Smooth muscle cell (in vitro differentiated cells): Measurements from ENCODE around the gene KANSL1L. TPM values are rescaled to one million over a fixed set of nuclear protein-coding genes. Genes with fewer than 3 reads are reported as not detected.

ENCODE experiments used
- DNase-seq: peaks from one replicate; lab custom pipeline; 2025; ENCODE audit not compliant: unreplicated experiment; lab: John Stamatoyannopoulos, UW
- H2AFZ ChIP-seq: fragments of 200-600 bp; sonication (generic); 2 replicates; pipeline ENCODE4 v1.6.0; 2016; ENCODE audit warnings: antibody characterized with exemption, low read depth, mild to moderate bottlenecking
- H3F3A ChIP-seq: fragments of 200-600 bp; sonication (generic); 2 replicates; pipeline ENCODE4 v1.6.0; 2017; ENCODE audit warnings: antibody characterized with exemption, low read depth
- H3K27ac ChIP-seq: fragments of 200-600 bp; sonication (generic); 2 replicates; pipeline ENCODE4 v1.5.1; 2016; ENCODE audit warnings: low read depth, mild to moderate bottlenecking
- H3K27me3 ChIP-seq: fragments of 200-600 bp; sonication (generic); 2 replicates; pipeline ENCODE4 v1.6.1; 2016; ENCODE audit warnings: low read depth, mild to moderate bottlenecking
- H3K36me3 ChIP-seq: fragments of 200-600 bp; sonication (generic); 2 replicates; pipeline ENCODE4 v1.5.1; 2016; ENCODE audit warnings: low read depth
- H3K4me1 ChIP-seq: fragments of 200-600 bp; sonication (generic); 2 replicates; pipeline ENCODE4 v1.5.1; 2016; ENCODE audit warnings: low read depth
- H3K4me2 ChIP-seq: fragments of 200-600 bp; sonication (generic); 2 replicates; pipeline ENCODE4 v1.6.0; 2016; ENCODE audit warnings: mild to moderate bottlenecking
- H3K4me3 ChIP-seq: fragments of 200-600 bp; sonication (generic); 2 replicates; pipeline ENCODE4 v1.5.1; 2016; ENCODE audit warnings: mild to moderate bottlenecking
- H3K79me2 ChIP-seq: fragments of 200-600 bp; sonication (generic); 2 replicates; pipeline ENCODE4 v1.6.0; 2016; ENCODE audit warnings: low read depth, mild to moderate bottlenecking
- H3K9ac ChIP-seq: fragments of 200-600 bp; sonication (generic); 2 replicates; pipeline ENCODE4 v1.6.0; 2016; ENCODE audit warnings: low read depth
- H3K9me3 ChIP-seq: fragments of 200-600 bp; sonication (generic); replicated peaks from 2 replicates; pipeline ENCODE4 v1.5.1; 2016; ENCODE audit warnings: low read depth
- H4K20me1 ChIP-seq: fragments of 200-600 bp; sonication (generic); 2 replicates; pipeline ENCODE4 v1.6.0; 2016; ENCODE audit warnings: low read depth
- WGBS: methylation state at CpG from one replicate; pipeline ENCODE4 v1.1.7; 2016; ENCODE audit warnings: low lambda C conversion rate; 5-methylcytosine and 5-hydroxymethylcytosine counted together
- polyA plus RNA-seq: library from polyadenylated mRNA; unstranded; fragments of >200 nt; fragmentation: Nextera tagmentation; extraction: Ambion mirVana; gene quantifications from 2 replicates; pipeline ENCODE4 v1.2.1, GENCODE V29; 2016
- total RNA-seq: library from RNA; depleted of rRNA; stranded (reverse); fragments of >200 nt; gene quantifications from 2 replicates; pipeline ENCODE4 v1.2.3, GENCODE V29; 2014
- TF ChIP-seq, protein P1 (sequence below): fragments of 200-600 bp; sonication (generic); IDR thresholded peaks from 2 replicates; pipeline ENCODE4 v1.5.1; 2017; ENCODE audit warnings: borderline replicate concordance, mild to moderate bottlenecking, antibody characterized with exemption; ENCODE audit not compliant: insufficient read depth, poor library complexity, severe bottlenecking

KANSL1L gene
- total and polyA plus RNA-seq, 2 experiments from 2014 or later, result 3.6 to 27.0 TPM

DNA sequence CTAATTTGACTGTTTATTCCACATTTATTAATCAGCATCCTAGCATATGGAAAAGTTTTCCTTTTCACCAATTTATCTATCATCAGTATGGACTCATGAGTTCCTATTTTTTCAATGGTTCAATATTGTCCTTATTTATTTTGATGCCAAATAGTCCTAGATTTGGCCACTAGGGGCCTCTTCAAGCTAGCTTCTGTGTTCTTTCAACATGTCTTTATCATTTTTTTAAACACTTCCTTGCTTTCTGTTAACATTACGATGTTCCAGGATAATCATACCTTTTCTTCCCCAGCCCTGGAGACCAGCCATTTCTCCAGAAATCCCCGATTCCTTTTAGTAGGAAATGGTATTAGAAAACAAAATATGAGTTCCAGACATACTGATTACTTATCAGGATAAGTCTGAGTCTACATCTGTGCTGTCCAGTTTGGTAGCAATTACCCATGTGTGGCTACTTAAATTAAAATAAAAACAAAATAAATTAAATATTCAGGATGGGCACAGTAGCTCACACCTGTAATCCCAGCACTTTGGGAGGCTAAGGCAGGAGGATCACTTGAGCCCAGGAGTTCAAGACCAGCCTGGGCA, 98.2 kb downstream of the KANSL1L start:
- no peak overlapping the region for H2AFZ ChIP-seq
- no peak overlapping the region for H3K4me3 ChIP-seq
- H3K4me2 ChIP-seq, result no peak overlapping the region

GRCh38 chr2:210072493-210072892, 98.7 kb downstream of the KANSL1L start:
- Histone ChIP-seq H3K9ac (no peak overlapping the region), H3K9me3 (no peaks in the 10 kb centered on the region), H3K4me2 (no peak overlapping the region), H3K27ac (no peak overlapping the region), H2AFZ (no peak overlapping the region), H3K36me3 (no peaks in the 10 kb centered on the region), H3F3A (no peaks in the 10 kb centered on the region), H3K4me3 (no peak overlapping the region), H3K27me3 (no peaks in the 10 kb centered on the region), H3K79me2 (no peaks in the 10 kb centered on the region), H4K20me1 (no peaks in the 10 kb centered on the region), H3K4me1 (no peaks in the 10 kb centered on the region)
- DNase-seq, result no peak
- TF ChIP-seq, protein P1, sequence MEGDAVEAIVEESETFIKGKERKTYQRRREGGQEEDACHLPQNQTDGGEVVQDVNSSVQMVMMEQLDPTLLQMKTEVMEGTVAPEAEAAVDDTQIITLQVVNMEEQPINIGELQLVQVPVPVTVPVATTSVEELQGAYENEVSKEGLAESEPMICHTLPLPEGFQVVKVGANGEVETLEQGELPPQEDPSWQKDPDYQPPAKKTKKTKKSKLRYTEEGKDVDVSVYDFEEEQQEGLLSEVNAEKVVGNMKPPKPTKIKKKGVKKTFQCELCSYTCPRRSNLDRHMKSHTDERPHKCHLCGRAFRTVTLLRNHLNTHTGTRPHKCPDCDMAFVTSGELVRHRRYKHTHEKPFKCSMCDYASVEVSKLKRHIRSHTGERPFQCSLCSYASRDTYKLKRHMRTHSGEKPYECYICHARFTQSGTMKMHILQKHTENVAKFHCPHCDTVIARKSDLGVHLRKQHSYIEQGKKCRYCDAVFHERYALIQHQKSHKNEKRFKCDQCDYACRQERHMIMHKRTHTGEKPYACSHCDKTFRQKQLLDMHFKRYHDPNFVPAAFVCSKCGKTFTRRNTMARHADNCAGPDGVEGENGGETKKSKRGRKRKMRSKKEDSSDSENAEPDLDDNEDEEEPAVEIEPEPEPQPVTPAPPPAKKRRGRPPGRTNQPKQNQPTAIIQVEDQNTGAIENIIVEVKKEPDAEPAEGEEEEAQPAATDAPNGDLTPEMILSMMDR, result no peak
- WGBS, result 85% methylated on average over 5 of the region's 5 CpGs

More for the DNA sequence above, 98.2 kb downstream of the KANSL1L start:
- Histone ChIP-seq H3F3A (no peaks in the 10 kb centered on the region), H3K36me3 (no peaks in the 10 kb centered on the region), H3K9ac (no peak overlapping the region), H3K9me3 (no peaks in the 10 kb centered on the region), H3K79me2 (no peaks in the 10 kb centered on the region), H3K27ac (no peak overlapping the region), H3K4me1 (no peaks in the 10 kb centered on the region), H4K20me1 (no peaks in the 10 kb centered on the region), H3K27me3 (no peaks in the 10 kb centered on the region)
- no peak for DNase-seq
- TF ChIP-seq, protein P1, result peak; percentile 61
- 39% methylated on average over 2 of the region's 2 CpGs for WGBS

GRCh38 chr2:210063306-210063705, 107.9 kb downstream of the KANSL1L start:
- WGBS, result 98% methylated on average over 2 of the region's 2 CpGs

More at GRCh38 chr2:210063306-210063705, 107.9 kb downstream of the KANSL1L start:
- Histone ChIP-seq H2AFZ (no peak overlapping the region), H3F3A (no peaks in the 10 kb centered on the region), H3K36me3 (no peaks in the 10 kb centered on the region), H3K27ac (no peak overlapping the region), H3K9ac (no peak overlapping the region), H3K27me3 (no peaks in the 10 kb centered on the region), H3K9me3 (no peaks in the 10 kb centered on the region), H3K4me2 (no peak overlapping the region), H3K4me1 (no peaks in the 10 kb centered on the region), H4K20me1 (no peaks in the 10 kb centered on the region), H3K4me3 (no peak overlapping the region), H3K79me2 (no peaks in the 10 kb centered on the region)
- TF ChIP-seq, protein P1, result no peak
- DNase-seq, result no peak
